ENCODE data around the gene TRAF1. TPM values are rescaled to one million over a fixed set of nuclear protein-coding genes. Genes with fewer than 3 reads are reported as not detected.

TRAF1 gene
- total RNA-seq, 4 donors from 2014 or later = 3.0 to 9.0 (median 6.1) TPM

DNA sequence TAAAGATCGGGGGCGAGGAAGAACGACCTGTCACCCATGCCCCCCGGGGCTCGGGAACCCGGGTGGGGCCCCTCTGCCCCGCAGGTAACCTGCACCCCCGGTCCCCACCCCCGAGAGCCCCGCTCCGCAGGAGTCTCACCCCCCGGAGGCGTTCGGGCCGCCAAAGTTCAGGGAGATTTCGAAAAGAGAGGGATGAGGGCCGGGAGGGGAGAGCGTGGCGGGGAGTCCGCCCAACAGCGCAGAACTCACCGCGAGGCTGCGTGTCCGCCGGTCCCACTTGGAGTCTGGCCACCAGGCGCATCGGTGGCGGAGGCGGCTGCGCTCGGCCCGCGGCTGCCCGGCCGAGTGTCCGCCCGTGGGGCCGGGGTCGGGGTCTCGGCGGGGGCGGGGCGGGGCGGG, 49.8 kb downstream of the TRAF1 start, which contains the start of gene PHF19:
TSS of gene PHF19 (minus strand) at position 347 of the 399 bp plus-strand sequence. CDS start 2,447 bp downstream, outside the sequence.
- DNase-seq (ENCODE audit: low spot score) (no peak), ATAC-seq (ENCODE audit: low FRiP score) (peak; percentile 26)
- TF ChIP-seq, protein P1, sequence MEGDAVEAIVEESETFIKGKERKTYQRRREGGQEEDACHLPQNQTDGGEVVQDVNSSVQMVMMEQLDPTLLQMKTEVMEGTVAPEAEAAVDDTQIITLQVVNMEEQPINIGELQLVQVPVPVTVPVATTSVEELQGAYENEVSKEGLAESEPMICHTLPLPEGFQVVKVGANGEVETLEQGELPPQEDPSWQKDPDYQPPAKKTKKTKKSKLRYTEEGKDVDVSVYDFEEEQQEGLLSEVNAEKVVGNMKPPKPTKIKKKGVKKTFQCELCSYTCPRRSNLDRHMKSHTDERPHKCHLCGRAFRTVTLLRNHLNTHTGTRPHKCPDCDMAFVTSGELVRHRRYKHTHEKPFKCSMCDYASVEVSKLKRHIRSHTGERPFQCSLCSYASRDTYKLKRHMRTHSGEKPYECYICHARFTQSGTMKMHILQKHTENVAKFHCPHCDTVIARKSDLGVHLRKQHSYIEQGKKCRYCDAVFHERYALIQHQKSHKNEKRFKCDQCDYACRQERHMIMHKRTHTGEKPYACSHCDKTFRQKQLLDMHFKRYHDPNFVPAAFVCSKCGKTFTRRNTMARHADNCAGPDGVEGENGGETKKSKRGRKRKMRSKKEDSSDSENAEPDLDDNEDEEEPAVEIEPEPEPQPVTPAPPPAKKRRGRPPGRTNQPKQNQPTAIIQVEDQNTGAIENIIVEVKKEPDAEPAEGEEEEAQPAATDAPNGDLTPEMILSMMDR (IDR thresholded peaks at IDR 0.05) = no peak

- ATAC-seq (ENCODE audit: low FRiP score) (peak; percentile 80), DNase-seq (ENCODE audit: low spot score) (peak; percentile 64)
- TF ChIP-seq, protein P1 (IDR thresholded peaks at IDR 0.05) = no peak
Observed at GRCh38 chr9:120875954-120876841, 50.4 kb downstream of the TRAF1 start.

- TF ChIP-seq, protein P1 (IDR thresholded peaks at IDR 0.05) = no peak
- no peak for ATAC-seq (ENCODE audit: low FRiP score)
- no peak for DNase-seq (ENCODE audit: low spot score)
Observed at GRCh38 chr9:120875643-120875953, 51.0 kb downstream of the TRAF1 start.

DNA sequence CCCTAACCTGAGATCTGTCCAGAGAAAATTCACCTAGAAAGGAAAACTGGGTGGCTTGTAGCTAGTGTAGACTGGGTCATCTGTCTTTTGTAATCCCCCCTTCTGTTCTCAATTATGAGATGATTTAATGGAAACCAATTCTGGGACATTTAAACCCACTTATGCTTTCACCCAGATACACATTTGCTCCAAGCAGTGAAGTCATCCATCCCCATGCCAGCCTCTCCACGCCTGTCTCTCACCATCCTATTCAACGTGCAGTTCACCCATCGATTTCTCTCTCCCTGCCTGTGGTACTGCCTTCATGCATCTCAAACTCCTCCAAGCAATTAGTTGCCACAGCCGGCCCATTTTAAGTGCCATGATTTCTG, 51.4 kb downstream of the TRAF1 start:
- no peak for DNase-seq (ENCODE audit: low spot score)
- TF ChIP-seq, protein P1 (IDR thresholded peaks at IDR 0.05) = no peak
- no peak for ATAC-seq (ENCODE audit: low FRiP score)

GRCh38 chr9:120874226-120875194, 52.1 kb downstream of the TRAF1 start:
- TF ChIP-seq, protein P1 (IDR thresholded peaks at IDR 0.05) = no peak
- no peak for ATAC-seq (ENCODE audit: low FRiP score)
- DNase-seq (ENCODE audit: low spot score) = no peak

GRCh38 chr9:120873512-120873911, 53.1 kb downstream of the TRAF1 start:
- ATAC-seq (ENCODE audit: low FRiP score) (no peak), DNase-seq (ENCODE audit: low spot score) (no peak)
- TF ChIP-seq, protein P1 (IDR thresholded peaks at IDR 0.05) = no peak
